ENCODE data around the gene MCUB.
"Not testable (repeated sequence)": the region's sequence is repeated elsewhere in the genome, so short reads cannot be mapped to it uniquely, and the experiment has no call there.

The MCUB gene

DNA sequence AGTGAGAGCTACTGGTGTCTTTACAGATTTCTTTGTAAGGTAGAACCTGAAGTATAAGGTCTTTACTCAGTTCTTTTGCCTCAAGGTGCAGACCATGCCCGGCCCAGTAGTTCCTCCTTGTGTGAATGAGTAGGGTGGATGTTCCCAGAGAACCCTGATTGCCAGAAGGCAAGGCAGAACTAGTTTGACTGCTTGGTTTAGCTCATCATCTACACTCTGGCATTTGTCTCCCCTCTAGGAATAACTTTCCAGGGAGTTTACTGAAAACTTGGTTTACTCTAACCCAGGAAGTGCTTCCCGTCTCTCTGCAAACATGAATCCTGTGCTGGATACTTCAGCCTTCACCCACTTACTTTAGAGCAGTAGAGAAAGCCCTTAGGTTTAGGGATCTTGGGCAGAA is 29.1 kb downstream of the MCUB start:
- TF ChIP-seq, protein P1, sequence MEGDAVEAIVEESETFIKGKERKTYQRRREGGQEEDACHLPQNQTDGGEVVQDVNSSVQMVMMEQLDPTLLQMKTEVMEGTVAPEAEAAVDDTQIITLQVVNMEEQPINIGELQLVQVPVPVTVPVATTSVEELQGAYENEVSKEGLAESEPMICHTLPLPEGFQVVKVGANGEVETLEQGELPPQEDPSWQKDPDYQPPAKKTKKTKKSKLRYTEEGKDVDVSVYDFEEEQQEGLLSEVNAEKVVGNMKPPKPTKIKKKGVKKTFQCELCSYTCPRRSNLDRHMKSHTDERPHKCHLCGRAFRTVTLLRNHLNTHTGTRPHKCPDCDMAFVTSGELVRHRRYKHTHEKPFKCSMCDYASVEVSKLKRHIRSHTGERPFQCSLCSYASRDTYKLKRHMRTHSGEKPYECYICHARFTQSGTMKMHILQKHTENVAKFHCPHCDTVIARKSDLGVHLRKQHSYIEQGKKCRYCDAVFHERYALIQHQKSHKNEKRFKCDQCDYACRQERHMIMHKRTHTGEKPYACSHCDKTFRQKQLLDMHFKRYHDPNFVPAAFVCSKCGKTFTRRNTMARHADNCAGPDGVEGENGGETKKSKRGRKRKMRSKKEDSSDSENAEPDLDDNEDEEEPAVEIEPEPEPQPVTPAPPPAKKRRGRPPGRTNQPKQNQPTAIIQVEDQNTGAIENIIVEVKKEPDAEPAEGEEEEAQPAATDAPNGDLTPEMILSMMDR (IDR thresholded peaks at IDR 0.05) = no peak
- Histone ChIP-seq H3K4me3 (ENCODE audit: low read depth in 1 of 2, low read length in 1 of 2) (no peak overlapping the region), H3K36me3 (no peaks in the 10 kb centered on the region), H3K27ac (no peak overlapping the region), H3K9me3 (no peaks in the 10 kb centered on the region), H3K4me1 (ENCODE audit: control insufficient read depth in 1 of 2, insufficient read depth in 1 of 2, low read depth in 1 of 2, low read length in 1 of 2) (no peaks in the 10 kb centered on the region), H3K27me3 (no peaks in the 10 kb centered on the region)

DNA sequence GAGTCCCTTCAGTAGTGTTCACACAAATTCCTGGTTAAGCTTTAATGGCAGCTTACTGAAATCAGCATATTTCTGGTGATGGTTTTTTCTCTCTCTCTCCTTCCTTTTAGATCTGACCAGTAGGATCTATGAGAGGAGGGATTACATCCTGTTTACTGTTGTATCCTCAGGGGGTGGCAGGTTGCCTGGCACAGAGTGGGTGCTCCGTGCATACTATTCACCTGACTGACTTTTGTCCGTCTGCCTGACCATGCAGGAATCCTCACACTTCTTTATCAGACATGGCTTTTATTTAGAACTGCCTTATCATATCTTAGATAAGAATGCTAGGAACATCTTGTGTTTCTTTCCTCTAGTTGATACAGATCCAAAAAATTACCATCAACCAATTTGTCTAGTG is 29.6 kb downstream of the MCUB start:
- TF ChIP-seq, protein P1 (IDR thresholded peaks at IDR 0.05) = no peak
- H3K9me3 ChIP-seq = no peaks in the 10 kb centered on the region
- no peaks in the 10 kb centered on the region for H3K36me3 ChIP-seq
- no peak overlapping the region for H3K27ac ChIP-seq
- no peaks in the 10 kb centered on the region for H3K4me1 ChIP-seq (ENCODE audit: control insufficient read depth in 1 of 2, insufficient read depth in 1 of 2, low read depth in 1 of 2, low read length in 1 of 2)
- H3K4me3 ChIP-seq (ENCODE audit: low read depth in 1 of 2, low read length in 1 of 2) = no peak overlapping the region
- H3K27me3 ChIP-seq = no peaks in the 10 kb centered on the region

DNA sequence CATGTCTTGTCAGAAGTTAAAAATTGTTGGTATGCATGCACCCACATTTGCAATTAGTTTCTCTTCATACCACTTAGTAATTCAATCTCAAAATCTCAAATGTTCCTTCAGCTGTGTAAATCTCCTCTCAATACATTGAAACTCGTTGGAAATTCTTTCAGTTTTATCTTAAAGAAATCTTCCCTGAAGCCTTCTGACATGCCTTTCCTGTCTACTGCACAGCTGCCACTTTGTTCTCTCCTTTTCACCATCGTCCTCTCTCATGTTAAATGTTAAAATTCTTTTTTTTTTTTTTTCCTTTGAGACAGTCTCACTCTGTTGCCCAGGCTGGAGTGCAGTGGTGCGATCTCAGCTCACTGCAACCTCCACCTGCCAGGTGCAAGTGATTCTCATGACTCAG is 30.9 kb downstream of the MCUB start:
- TF ChIP-seq, protein P1 (IDR thresholded peaks at IDR 0.05) = no peak
- Histone ChIP-seq H3K9me3 (no peaks in the 10 kb centered on the region), H3K36me3 (no peaks in the 10 kb centered on the region), H3K4me1 (ENCODE audit: control insufficient read depth in 1 of 2, insufficient read depth in 1 of 2, low read depth in 1 of 2, low read length in 1 of 2) (no peaks in the 10 kb centered on the region), H3K4me3 (ENCODE audit: low read depth in 1 of 2, low read length in 1 of 2) (no peak overlapping the region), H3K27me3 (no peaks in the 10 kb centered on the region), H3K27ac (no peak overlapping the region)

DNA sequence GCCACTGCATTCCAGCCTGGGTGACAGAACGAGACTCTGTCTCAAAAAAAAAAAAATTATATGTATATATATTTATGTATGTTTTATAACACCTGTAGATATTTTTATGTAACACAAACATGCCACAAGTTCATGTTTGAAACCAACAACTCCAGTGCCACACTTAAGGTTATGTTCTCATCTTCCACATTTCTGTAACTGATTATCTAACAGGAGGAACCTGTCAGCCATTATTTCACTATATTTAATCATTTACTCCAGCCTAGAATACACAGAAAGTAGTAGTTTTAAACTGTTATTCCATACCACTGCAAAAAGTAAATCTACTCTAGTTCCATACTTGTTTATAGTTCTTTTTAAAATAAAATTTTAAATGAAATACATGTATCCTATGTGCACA is 32.3 kb downstream of the MCUB start:
- Histone ChIP-seq H3K4me3 (ENCODE audit: low read depth in 1 of 2, low read length in 1 of 2) (no peak overlapping the region), H3K36me3 (no peaks in the 10 kb centered on the region), H3K27me3 (no peaks in the 10 kb centered on the region), H3K9me3 (no peaks in the 10 kb centered on the region), H3K27ac (no peak overlapping the region), H3K4me1 (ENCODE audit: control insufficient read depth in 1 of 2, insufficient read depth in 1 of 2, low read depth in 1 of 2, low read length in 1 of 2) (no peaks in the 10 kb centered on the region)
- TF ChIP-seq, protein P1 (IDR thresholded peaks at IDR 0.05) = no peak

DNA sequence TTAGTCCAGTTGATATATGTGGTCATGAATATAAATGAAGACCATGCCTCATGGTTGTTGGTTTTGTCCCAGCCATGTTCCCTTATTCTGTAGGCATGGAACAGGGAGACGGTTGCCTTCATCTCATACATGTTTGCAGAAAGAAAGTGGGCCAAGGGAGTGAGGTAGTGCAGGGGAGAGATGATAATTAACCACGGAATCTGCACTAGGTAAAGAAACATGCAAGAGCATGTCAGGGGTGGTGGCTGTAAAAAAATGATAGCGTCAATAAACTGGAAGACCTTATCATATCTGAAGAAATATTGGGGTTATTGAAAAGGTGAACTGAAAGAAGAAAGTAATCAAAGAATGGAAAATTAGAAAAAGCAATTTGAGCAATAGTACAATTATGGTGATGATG is 35.1 kb downstream of the MCUB start:
- not testable (repeated sequence) for H3K36me3 ChIP-seq; H3K9me3 ChIP-seq; H3K27me3 ChIP-seq; H3K4me1 ChIP-seq (ENCODE audit: control insufficient read depth in 1 of 2, insufficient read depth in 1 of 2, low read depth in 1 of 2, low read length in 1 of 2); H3K4me3 ChIP-seq (ENCODE audit: low read depth in 1 of 2, low read length in 1 of 2); H3K27ac ChIP-seq

DNA sequence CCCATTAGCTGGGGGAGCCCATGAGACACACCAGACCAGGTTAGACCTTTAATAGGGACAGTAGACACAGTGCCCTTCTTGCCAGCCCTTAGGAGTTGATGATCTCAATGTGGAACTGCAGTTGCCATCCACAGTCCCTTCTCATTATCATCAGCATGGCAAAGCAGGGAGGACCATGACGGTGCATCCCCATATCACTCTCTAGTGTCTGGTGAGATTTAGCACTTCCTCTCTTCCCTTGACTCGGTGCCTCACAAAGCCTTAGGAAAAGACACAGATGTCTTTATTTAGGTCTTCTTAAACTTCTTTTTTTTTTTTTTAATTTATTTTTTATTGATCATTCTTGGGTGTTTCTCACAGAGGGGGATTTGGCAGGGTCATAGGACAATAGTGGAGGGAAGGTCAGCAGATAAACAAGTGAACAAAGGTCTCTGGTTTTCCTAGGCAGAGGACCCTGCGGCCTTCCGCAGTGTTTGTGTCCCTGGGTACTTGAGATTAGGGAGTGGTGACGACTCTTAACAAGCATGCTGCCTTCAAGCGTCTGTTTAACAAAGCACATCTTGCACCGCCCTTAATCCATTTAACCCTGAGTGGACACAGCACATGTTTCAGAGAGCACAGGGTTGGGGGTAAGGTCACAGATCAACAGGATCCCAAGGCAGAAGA is 36.5 kb downstream of the MCUB start:
- H3K4me1 ChIP-seq (ENCODE audit: control insufficient read depth in 1 of 2, insufficient read depth in 1 of 2, low read depth in 1 of 2, low read length in 1 of 2); H3K27me3 ChIP-seq; H3K4me3 ChIP-seq (ENCODE audit: low read depth in 1 of 2, low read length in 1 of 2); H3K9me3 ChIP-seq; H3K36me3 ChIP-seq; H3K27ac ChIP-seq: not testable (repeated sequence)
